HCT116 (cell line): Measurements from ENCODE around the gene PI4K2A. TPM values are rescaled to one million over a fixed set of nuclear protein-coding genes. Genes with fewer than 3 reads are reported as not detected.

Experiments used
- ATAC-seq: fragments of 200-7000 bp; cut with Tn5 transposase; 2 replicates; pipeline ENCODE4 v1.9.1; 2020; ENCODE audit warnings: mild to moderate bottlenecking, moderate library complexity
- BruUV-seq: library from RNA; stranded (reverse); fragments of 400-500 nt; replicated peaks from 2 replicates; lab custom pipeline; 2021; lab: Mats Ljungman, UMichigan
- CTCF ChIA-PET: fragments of 300-600 bp; sonication (Branson Sonifier 250); formaldehyde crosslinking; loops from one replicate; lab custom pipeline; 2021; ENCODE audit warnings: antibody characterized with exemption; lab: Charles Lee
- POLR2A ChIA-PET: fragments of 300-600, 350-600 bp; sonication (Branson Sonifier 250); formaldehyde crosslinking; loops from one replicate; lab custom pipeline; 2021; ENCODE audit warnings: antibody characterized with exemption; lab: Charles Lee
- RAD21 ChIA-PET, 2 experiments: fragments of 300-600 bp; sonication (Branson Sonifier 250); formaldehyde crosslinking; loops; one replicate each; lab custom pipeline; 2023; ENCODE audit warnings: low total read pairs in 2 of 2; ENCODE audit not compliant: uncharacterized antibody in 2 of 2, unreplicated experiment in 2 of 2, low non-redundant PET in 1 of 2; lab: Charles Lee
- DNase-seq: peaks from one replicate; pipeline ENCODE4 v3.0.0-alpha.2; 2010; ENCODE audit warnings: low read depth, low spot score
- H2AFZ ChIP-seq: fragments of 200-600 bp; shearing (Covaris generic), sonication (generic); 2 replicates; pipeline ENCODE4 v1.6.1; 2017; ENCODE audit warnings: low read depth, mixed run types, mixed read lengths, antibody characterized with exemption, low read length; ENCODE audit not compliant: poor library complexity, severe bottlenecking
- H3K27ac ChIP-seq: 2 replicates; pipeline ENCODE4 v1.5.1; 2012; ENCODE audit warnings: low read depth, low read length
- H3K27me3 ChIP-seq: fragments of 200-600 bp; sonication (generic); 2 replicates; pipeline ENCODE4 v1.6.1; 2016; ENCODE audit warnings: mixed run types, low read length, mixed read lengths; ENCODE audit not compliant: insufficient read depth
- H3K36me3 ChIP-seq, 2 experiments: fragments of 200-500 bp in 1 of 2; fragments of 200-600 bp in 1 of 2; sonication (Bioruptor generic) in 1 of 2; sonication (generic) in 1 of 2; 2 replicates each; pipeline versions ENCODE4 v1.5.1 to v1.6.1; 2014 to 2016; ENCODE audit warnings: low read length in 2 of 2, inconsistent platforms in 1 of 2, mixed read lengths in 1 of 2, mixed run types in 1 of 2; ENCODE audit not compliant: insufficient read depth in 2 of 2, control insufficient read depth in 1 of 2
- H3K4me1 ChIP-seq, 2 experiments: fragments of 200-600 bp in 1 of 2; sonication (generic) in 1 of 2; 2 replicates each; pipeline versions ENCODE4 v1.5.1 to v1.6.1; 2012 to 2017; ENCODE audit warnings: low read length in 2 of 2, inconsistent platforms in 1 of 2, mild to moderate bottlenecking in 1 of 2, mixed read lengths in 1 of 2, mixed run types in 1 of 2, moderate library complexity in 1 of 2; ENCODE audit not compliant: insufficient read depth in 2 of 2, control insufficient read depth in 1 of 2
- H3K4me2 ChIP-seq: fragments of 200-600 bp; sonication (generic); 2 replicates; pipeline ENCODE4 v1.6.1; 2017; ENCODE audit warnings: mixed run types, low read length, mixed read lengths
- H3K4me3 ChIP-seq, 2 experiments: fragments of 200-600 bp in 1 of 2; sonication (generic) in 1 of 2; replicated peaks in 1 of 2; 2 replicates each; pipeline ENCODE4 v1.5.1; 2011 to 2016; ENCODE audit warnings: low read length in 2 of 2, control low read depth in 1 of 2, low read depth in 1 of 2, mild to moderate bottlenecking in 1 of 2, mixed read lengths in 1 of 2, mixed run types in 1 of 2
- H3K79me2 ChIP-seq: fragments of 200-600 bp; sonication (generic); 2 replicates; pipeline ENCODE4 v1.6.1; 2017; ENCODE audit warnings: mild to moderate bottlenecking, mixed run types, low read length, moderate library complexity, mixed read lengths; ENCODE audit not compliant: insufficient read depth
- H3K9ac ChIP-seq: fragments of 200-600 bp; sonication (generic); 2 replicates; pipeline ENCODE4 v1.6.1; 2016; ENCODE audit warnings: low read length, mixed read lengths
- H3K9me2 ChIP-seq: fragments of 200-600 bp; sonication (generic), shearing (Covaris generic); 2 replicates; pipeline ENCODE4 v1.6.1; 2017; ENCODE audit warnings: mixed run types, mild to moderate bottlenecking, moderate library complexity; ENCODE audit not compliant: insufficient read depth
- H3K9me3 ChIP-seq, 2 experiments: fragments of 200-500 bp in 1 of 2; fragments of 200-600 bp in 1 of 2; sonication (Bioruptor generic) in 1 of 2; sonication (generic) in 1 of 2; 2 replicates each; pipeline ENCODE4 v1.6.1; 2014 to 2017; ENCODE audit warnings: low read length in 2 of 2, mixed read lengths in 2 of 2, inconsistent platforms in 1 of 2, low read depth in 1 of 2, mild to moderate bottlenecking in 1 of 2, mixed run types in 1 of 2, moderate library complexity in 1 of 2; ENCODE audit not compliant: control insufficient read depth in 1 of 2, insufficient read depth in 1 of 2
- H4K20me1 ChIP-seq: fragments of 200-600 bp; sonication (generic), shearing (Covaris generic); 2 replicates; pipeline ENCODE4 v1.6.1; 2017; ENCODE audit warnings: mixed run types, mild to moderate bottlenecking, moderate library complexity; ENCODE audit not compliant: insufficient read depth
- CBX3 ChIP-seq: IDR thresholded peaks from 2 replicates; pipeline ENCODE4 v1.6.1; 2012; ENCODE audit warnings: low read depth
- CEBPB ChIP-seq: IDR thresholded peaks from 2 replicates; pipeline ENCODE4 v1.6.1; 2012; ENCODE audit warnings: low read depth
- EGR1 ChIP-seq: IDR thresholded peaks from 2 replicates; pipeline ENCODE4 v1.6.1; 2012; ENCODE audit warnings: low read depth
- EZH2 ChIP-seq: fragments of 200-600 bp; sonication (generic); IDR thresholded peaks from 2 replicates; pipeline ENCODE4 v1.6.1; 2017; ENCODE audit warnings: antibody characterized with exemption, mixed run types
- EZH2phosphoT487 ChIP-seq: fragments of 200-600 bp; IDR thresholded peaks from 2 replicates; pipeline ENCODE4 v1.6.1; 2018; ENCODE audit warnings: antibody characterized with exemption, borderline replicate concordance
- FOSL1 ChIP-seq: IDR thresholded peaks from 2 replicates; pipeline ENCODE4 v1.6.1; 2012; ENCODE audit warnings: low read depth
- POLR2A ChIP-seq: IDR thresholded peaks from 2 replicates; pipeline ENCODE4 v1.7.0; 2011; ENCODE audit warnings: borderline replicate concordance; ENCODE audit not compliant: insufficient read depth, insufficient read length; ENCODE audit errors: extremely low read depth
- RAD21 ChIP-seq: IDR thresholded peaks from 2 replicates; pipeline ENCODE4 v1.6.1; 2012; ENCODE audit warnings: low read depth, mild to moderate bottlenecking
- SP1 ChIP-seq: IDR thresholded peaks from 2 replicates; pipeline ENCODE4 v1.6.1; 2012; ENCODE audit warnings: low read depth
- SRF ChIP-seq: IDR thresholded peaks from 2 replicates; pipeline ENCODE4 v1.6.1; 2012; ENCODE audit warnings: low read depth
- TCF7L2 ChIP-seq: IDR thresholded peaks from 2 replicates; pipeline ENCODE4 v1.7.0; 2011; ENCODE audit warnings: borderline replicate concordance, inconsistent platforms; ENCODE audit not compliant: insufficient read depth, insufficient read length; ENCODE audit errors: extremely low read depth
- YY1 ChIP-seq: IDR thresholded peaks from 2 replicates; pipeline ENCODE4 v1.6.1; 2011; ENCODE audit warnings: low read length, low read depth, moderate library complexity, mild to moderate bottlenecking; ENCODE audit not compliant: insufficient replicate concordance; ENCODE audit errors: extremely low read depth
- ZFX ChIP-seq: fragments of 450-650 bp; IDR thresholded peaks from 2 replicates; pipeline ENCODE4 v1.6.1; 2017
- intact Hi-C: fragments of 100-400 bp; cut with micrococcal nuclease; formaldehyde crosslinking; loops from 2 replicates; pipeline ENCODE4 v1.10.0; 2022
- total RNA-seq: library from RNA; stranded (reverse); gene quantifications from one replicate; pipeline ENCODE4 v1.2.1, GENCODE V29; 2021; ENCODE audit not compliant: unreplicated experiment
- TF ChIP-seq, protein P1 (sequence below): IDR thresholded peaks from 2 replicates; pipeline ENCODE4 v1.6.1; 2012
- TF ChIP-seq, protein P2 (sequence below): IDR thresholded peaks from 2 replicates; pipeline ENCODE4 v1.6.1; 2011; ENCODE audit warnings: mild to moderate bottlenecking, low read length, moderate library complexity; ENCODE audit not compliant: insufficient replicate concordance; ENCODE audit errors: extremely low read depth
- TF ChIP-seq, protein P3 (sequence below), 3 experiments: fragments of 200-600 bp in 1 of 3; sonication (generic) in 1 of 3; IDR thresholded peaks in 2 of 3; conservative IDR thresholded peaks in 1 of 3; 2 replicates each; pipeline ENCODE4 v1.5.1; 2012 to 2017; ENCODE audit warnings: low read depth in 2 of 3, low read length in 2 of 3, antibody characterized with exemption in 1 of 3, borderline replicate concordance in 1 of 3, control low read depth in 1 of 3, mild to moderate bottlenecking in 1 of 3, mixed read lengths in 1 of 3, mixed run types in 1 of 3, moderate library complexity in 1 of 3; ENCODE audit not compliant: insufficient read depth in 1 of 3

The PI4K2A gene
- total RNA-seq, 1 experiment from 2014 or later, result 20.0 TPM

DNA sequence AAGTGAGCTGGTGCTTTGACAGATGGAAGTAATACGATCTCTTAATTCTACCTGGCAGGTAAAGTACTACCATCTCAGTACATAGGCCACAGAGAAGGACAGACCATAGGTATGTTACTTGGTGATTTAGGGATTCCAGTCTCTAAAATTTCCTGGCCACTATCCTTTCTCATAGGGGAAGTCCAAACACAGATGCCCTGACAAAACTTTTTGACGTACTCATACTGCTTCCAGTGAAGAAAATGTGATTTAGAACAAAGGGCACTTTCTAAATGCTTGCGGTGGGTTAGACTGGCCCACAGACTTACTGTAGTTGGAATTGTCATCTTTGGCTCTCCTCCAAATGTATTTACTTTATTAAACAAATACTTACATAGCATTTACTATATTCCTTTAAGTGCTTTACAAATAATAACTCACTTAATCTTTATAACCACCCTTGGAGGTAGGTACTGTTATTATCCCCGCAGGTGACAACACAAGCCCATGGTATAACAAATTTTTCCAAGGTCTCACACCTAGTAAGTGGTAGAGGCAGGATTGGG lies 3.0 kb downstream of the PI4K2A start:
- CTCF ChIA-PET, result no interaction called here

More for the DNA sequence above, 3.0 kb downstream of the PI4K2A start:
- TF ChIP-seq EZH2 (no peak), FOSL1 (no peak), ZFX (no peak), EZH2phosphoT487 (no peak), POLR2A (no peak), CEBPB (no peak), YY1 (no peak), EGR1 (no peak), TCF7L2 (no peak), CBX3 (no peak), SRF (no peak), SP1 (no peak), RAD21 (no peak)
- TF ChIP-seq, protein P1, sequence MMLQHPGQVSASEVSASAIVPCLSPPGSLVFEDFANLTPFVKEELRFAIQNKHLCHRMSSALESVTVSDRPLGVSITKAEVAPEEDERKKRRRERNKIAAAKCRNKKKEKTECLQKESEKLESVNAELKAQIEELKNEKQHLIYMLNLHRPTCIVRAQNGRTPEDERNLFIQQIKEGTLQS, result no peak
- TF ChIP-seq, protein P2, sequence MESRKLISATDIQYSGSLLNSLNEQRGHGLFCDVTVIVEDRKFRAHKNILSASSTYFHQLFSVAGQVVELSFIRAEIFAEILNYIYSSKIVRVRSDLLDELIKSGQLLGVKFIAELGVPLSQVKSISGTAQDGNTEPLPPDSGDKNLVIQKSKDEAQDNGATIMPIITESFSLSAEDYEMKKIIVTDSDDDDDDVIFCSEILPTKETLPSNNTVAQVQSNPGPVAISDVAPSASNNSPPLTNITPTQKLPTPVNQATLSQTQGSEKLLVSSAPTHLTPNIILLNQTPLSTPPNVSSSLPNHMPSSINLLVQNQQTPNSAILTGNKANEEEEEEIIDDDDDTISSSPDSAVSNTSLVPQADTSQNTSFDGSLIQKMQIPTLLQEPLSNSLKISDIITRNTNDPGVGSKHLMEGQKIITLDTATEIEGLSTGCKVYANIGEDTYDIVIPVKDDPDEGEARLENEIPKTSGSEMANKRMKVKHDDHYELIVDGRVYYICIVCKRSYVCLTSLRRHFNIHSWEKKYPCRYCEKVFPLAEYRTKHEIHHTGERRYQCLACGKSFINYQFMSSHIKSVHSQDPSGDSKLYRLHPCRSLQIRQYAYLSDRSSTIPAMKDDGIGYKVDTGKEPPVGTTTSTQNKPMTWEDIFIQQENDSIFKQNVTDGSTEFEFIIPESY, result no peak
- TF ChIP-seq, protein P3, sequence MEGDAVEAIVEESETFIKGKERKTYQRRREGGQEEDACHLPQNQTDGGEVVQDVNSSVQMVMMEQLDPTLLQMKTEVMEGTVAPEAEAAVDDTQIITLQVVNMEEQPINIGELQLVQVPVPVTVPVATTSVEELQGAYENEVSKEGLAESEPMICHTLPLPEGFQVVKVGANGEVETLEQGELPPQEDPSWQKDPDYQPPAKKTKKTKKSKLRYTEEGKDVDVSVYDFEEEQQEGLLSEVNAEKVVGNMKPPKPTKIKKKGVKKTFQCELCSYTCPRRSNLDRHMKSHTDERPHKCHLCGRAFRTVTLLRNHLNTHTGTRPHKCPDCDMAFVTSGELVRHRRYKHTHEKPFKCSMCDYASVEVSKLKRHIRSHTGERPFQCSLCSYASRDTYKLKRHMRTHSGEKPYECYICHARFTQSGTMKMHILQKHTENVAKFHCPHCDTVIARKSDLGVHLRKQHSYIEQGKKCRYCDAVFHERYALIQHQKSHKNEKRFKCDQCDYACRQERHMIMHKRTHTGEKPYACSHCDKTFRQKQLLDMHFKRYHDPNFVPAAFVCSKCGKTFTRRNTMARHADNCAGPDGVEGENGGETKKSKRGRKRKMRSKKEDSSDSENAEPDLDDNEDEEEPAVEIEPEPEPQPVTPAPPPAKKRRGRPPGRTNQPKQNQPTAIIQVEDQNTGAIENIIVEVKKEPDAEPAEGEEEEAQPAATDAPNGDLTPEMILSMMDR (IDR thresholded peaks at IDR 0.05 in 2 of 3, conservative IDR thresholded peaks at IDR 0.05 in 1 of 3; ENCODE audit: borderline replicate concordance in 1 of 3, insufficient read depth in 1 of 3, low read depth in 2 of 3, low read length in 2 of 3), result no peak
- ATAC-seq (no peak), DNase-seq (no peak)
- no peak overlapping the region for H3K9ac ChIP-seq
- H2AFZ ChIP-seq, result no peak overlapping the region
- BruUV-seq, result no TSS peak
- H3K4me1 ChIP-seq, result peaks cover 22 to 36% of the 10 kb centered on the region in 2 experiments
- H3K27ac ChIP-seq, result no peak overlapping the region
- H3K27me3 ChIP-seq, result no peaks in the 10 kb centered on the region
- no peaks in the 10 kb centered on the region for H3K9me2 ChIP-seq
- H3K9me3 ChIP-seq, result no peaks in the 10 kb centered on the region
- H3K79me2 ChIP-seq, result peaks cover 49% of the 10 kb centered on the region
- peaks cover 6 to 18% of the 10 kb centered on the region in 2 experiments; a peak in 2 of 4 replicates for H3K36me3 ChIP-seq
- H3K4me3 ChIP-seq, result no peak overlapping the region
- H4K20me1 ChIP-seq, result no peaks in the 10 kb centered on the region
- ChIA-PET POLR2A (no interaction called here), RAD21 (no interaction called here)
- no peak overlapping the region for H3K4me2 ChIP-seq
- intact Hi-C loops, result no loop called here
